GM23248 (cell line): ENCODE data around the gene MTHFD2L. TPM values are rescaled to one million over a fixed set of nuclear protein-coding genes. Genes with fewer than 3 reads are reported as not detected.
A peak's percentile ranks its signal among the peaks of the same experiment; 100 is the strongest.

ENCODE experiments used
- DNase-seq: peaks from one replicate; pipeline ENCODE4 v3.0.0-alpha.2; 2015
- H2AFZ ChIP-seq: fragments of 200-600 bp; sonication (generic); 2 replicates; pipeline ENCODE4 v1.6.1; 2016; ENCODE audit warnings: antibody characterized with exemption
- H3F3A ChIP-seq: fragments of 200-600 bp; sonication (generic); 2 replicates; pipeline ENCODE4 v1.6.1; 2016; ENCODE audit warnings: mild to moderate bottlenecking, antibody characterized with exemption, mixed run types; ENCODE audit not compliant: insufficient read depth
- H3K27ac ChIP-seq: fragments of 200-600 bp; sonication (generic); 2 replicates; pipeline ENCODE4 v1.5.1; 2016; ENCODE audit warnings: mild to moderate bottlenecking
- H3K27me3 ChIP-seq: fragments of 200-600 bp; sonication (generic); replicated peaks from 2 replicates; pipeline ENCODE4 v1.6.1; 2016; ENCODE audit warnings: mild to moderate bottlenecking; ENCODE audit not compliant: insufficient read depth
- H3K36me3 ChIP-seq: fragments of 200-600 bp; sonication (generic); 2 replicates; pipeline ENCODE4 v1.6.1; 2016; ENCODE audit warnings: low read depth, mild to moderate bottlenecking
- H3K4me1 ChIP-seq: fragments of 200-600 bp; sonication (generic); 2 replicates; pipeline ENCODE4 v1.6.1; 2016; ENCODE audit warnings: mild to moderate bottlenecking; ENCODE audit not compliant: insufficient read depth
- H3K4me2 ChIP-seq: fragments of 200-600 bp; sonication (generic); one replicate; pipeline ENCODE4 v1.6.1; 2016; ENCODE audit warnings: mild to moderate bottlenecking; ENCODE audit not compliant: unreplicated experiment
- H3K4me3 ChIP-seq: fragments of 200-600 bp; sonication (generic); 2 replicates; pipeline ENCODE4 v1.5.1; 2016; ENCODE audit warnings: mild to moderate bottlenecking
- H3K79me2 ChIP-seq: fragments of 200-600 bp; sonication (generic); 2 replicates; pipeline ENCODE4 v1.6.1; 2016; ENCODE audit warnings: mild to moderate bottlenecking; ENCODE audit not compliant: insufficient read depth
- H3K9ac ChIP-seq: fragments of 200-600 bp; sonication (generic); 2 replicates; pipeline ENCODE4 v1.6.1; 2016; ENCODE audit warnings: mild to moderate bottlenecking
- H3K9me2 ChIP-seq: fragments of 200-600 bp; sonication (generic); 2 replicates; pipeline ENCODE4 v1.6.1; 2016; ENCODE audit warnings: mixed run types, mild to moderate bottlenecking, moderate library complexity; ENCODE audit not compliant: insufficient read depth
- H3K9me3 ChIP-seq: fragments of 200-600 bp; sonication (generic); one replicate; pipeline ENCODE4 v1.6.1; 2017; ENCODE audit warnings: low read depth
- H4K20me1 ChIP-seq: fragments of 200-600 bp; sonication (generic); 2 replicates; pipeline ENCODE4 v1.6.0; 2016; ENCODE audit not compliant: insufficient read depth
- EZH2 ChIP-seq: fragments of 200-600 bp; sonication (generic); IDR thresholded peaks from 2 replicates; pipeline ENCODE4 v1.6.1; 2018; ENCODE audit warnings: antibody characterized with exemption, mild to moderate bottlenecking; ENCODE audit not compliant: insufficient read depth, poor library complexity, severe bottlenecking
- EZH2phosphoT487 ChIP-seq: fragments of 200-600 bp; sonication (generic); IDR thresholded peaks from 2 replicates; pipeline ENCODE4 v1.6.1; 2018; ENCODE audit warnings: antibody characterized with exemption, moderate library complexity, mild to moderate bottlenecking, low read depth; ENCODE audit not compliant: insufficient read depth
- WGBS, 2 experiments: methylation state at CpG; one replicate each; pipeline ENCODE4 v1.1.6; 2015 to 2017; ENCODE audit warnings: low lambda C conversion rate in 2 of 2, low coverage in 1 of 2; ENCODE audit errors: missing lambda C conversion rate in 2 of 2; 5-methylcytosine and 5-hydroxymethylcytosine counted together
- in situ Hi-C: fragments of 300-500 bp; cut with MboI; formaldehyde crosslinking; loops from 2 replicates; pipeline ENCODE4 v1.15.0; 2020
- polyA plus RNA-seq: library from polyadenylated mRNA; unstranded; fragments of >200 nt; fragmentation: Nextera tagmentation; extraction: Ambion mirVana; gene quantifications from 2 replicates; pipeline ENCODE4 v1.2.1, GENCODE V29; 2016
- total RNA-seq: library from RNA; depleted of rRNA; stranded (reverse); fragments of >200 nt; shearing (Covaris generic); gene quantifications from 2 replicates; pipeline ENCODE4 v1.2.3, GENCODE V29; 2014

MTHFD2L gene
- total and polyA plus RNA-seq, 2 experiments from 2014 or later, result 6.3 to 7.9 TPM

DNA sequence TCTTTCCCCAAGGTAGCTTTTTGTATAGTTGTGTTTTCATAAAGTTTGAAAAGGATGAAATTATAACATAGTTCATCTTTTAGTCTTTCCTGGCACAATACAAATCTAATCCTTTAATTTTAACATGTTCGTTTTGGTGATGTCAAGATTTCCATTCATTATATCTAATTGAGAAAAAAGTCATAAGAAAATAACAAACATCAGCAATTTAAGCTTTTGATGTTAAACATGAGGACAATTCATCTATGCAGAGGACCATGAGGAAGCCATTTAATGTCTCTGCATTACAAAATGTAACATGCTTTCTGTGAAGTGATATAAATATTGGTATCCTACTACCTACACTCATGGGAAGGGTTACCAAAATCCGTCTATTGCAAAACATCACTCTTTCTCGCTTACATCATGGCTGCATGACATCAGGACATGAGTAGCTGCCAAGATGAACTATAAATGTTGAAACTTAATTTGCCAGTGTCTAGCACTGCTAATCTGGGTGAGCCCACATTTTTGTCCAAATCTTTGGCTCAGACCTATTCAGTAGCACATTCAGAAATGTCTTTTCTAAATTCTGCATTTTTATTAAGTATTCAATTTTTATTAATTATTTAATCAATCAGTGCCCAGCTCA lies 159.8 kb downstream of the MTHFD2L start:
- Histone ChIP-seq H3K9ac (no peak overlapping the region), H3K27ac (no peak overlapping the region), H3K36me3 (no peaks in the 10 kb centered on the region), H3K9me3 (no peaks in the 10 kb centered on the region), H3K4me1 (0 out of 2 replicates have a peak, but pooled peaks cover 3% of the 10 kb centered on the region), H3K4me2 (no peak overlapping the region), H3F3A (no peaks in the 10 kb centered on the region), H3K4me3 (no peak overlapping the region), H4K20me1 (no peaks in the 10 kb centered on the region), H3K9me2 (no peaks in the 10 kb centered on the region), H3K27me3 (no peaks in the 10 kb centered on the region), H2AFZ (no peak overlapping the region), H3K79me2 (no peaks in the 10 kb centered on the region)
- TF ChIP-seq EZH2phosphoT487 (no peak), EZH2 (no peak)
- DNase-seq, result peak; percentile 57
- WGBS, 2 experiments, result 46 to 54% methylated on average over 3 of the region's 3 CpGs
- in situ Hi-C loops, result no loop called here

DNA sequence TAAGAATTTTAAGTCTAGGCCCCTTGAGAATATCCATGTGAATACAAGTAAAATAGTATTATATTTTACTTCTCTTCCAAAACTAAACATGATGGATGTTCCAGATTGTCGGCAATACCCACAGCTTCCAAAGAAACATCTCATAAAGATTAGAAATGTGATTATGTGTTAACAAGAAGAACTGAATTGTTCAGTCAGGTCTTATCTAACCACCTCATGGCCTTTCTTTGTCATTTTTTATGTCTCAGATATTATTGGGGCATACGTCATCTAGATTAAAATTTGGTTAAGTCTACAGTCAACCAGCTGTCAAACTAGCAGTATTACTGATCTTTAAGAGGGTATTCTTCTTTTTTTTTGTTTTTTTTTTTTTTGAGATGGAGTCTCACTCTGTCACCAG lies 160.4 kb downstream of the MTHFD2L start:
- Histone ChIP-seq H3K4me1 (0 out of 2 replicates have a peak, but pooled peaks cover 3% of the 10 kb centered on the region), H3F3A (no peaks in the 10 kb centered on the region), H2AFZ (no peak overlapping the region), H3K4me2 (no peak overlapping the region), H3K9ac (no peak overlapping the region), H3K9me3 (no peaks in the 10 kb centered on the region), H4K20me1 (no peaks in the 10 kb centered on the region), H3K27me3 (no peaks in the 10 kb centered on the region; the same call in 1 of the 2 replicates), H3K9me2 (no peaks in the 10 kb centered on the region), H3K27ac (no peak overlapping the region), H3K36me3 (no peaks in the 10 kb centered on the region), H3K79me2 (no peaks in the 10 kb centered on the region), H3K4me3 (no peak overlapping the region)
- 59 to 68% methylated on average over 2 of the region's 2 CpGs for WGBS, 2 experiments
- no peak for DNase-seq
- no peak for TF ChIP-seq EZH2phosphoT487
- in situ Hi-C loops, result no loop called here

DNA sequence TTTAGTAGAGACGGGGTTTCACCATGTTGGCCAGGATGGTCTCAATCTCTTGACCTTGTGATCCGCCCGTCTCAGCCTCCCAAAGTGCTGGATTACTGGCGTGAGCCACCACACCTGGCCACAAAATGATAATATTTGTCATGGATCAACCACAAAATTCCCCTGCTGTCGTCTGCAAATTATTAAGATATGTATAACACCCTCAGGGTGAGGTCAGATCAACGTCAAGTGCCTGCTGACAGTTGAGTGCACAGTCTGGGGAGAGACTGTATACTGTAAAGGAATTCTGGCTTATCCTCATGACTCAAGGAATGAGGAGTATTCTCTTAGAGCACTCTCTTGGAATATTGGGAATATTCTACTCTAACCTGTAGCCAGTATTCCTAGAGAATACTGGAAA lies 161.6 kb downstream of the MTHFD2L start:
- DNase-seq, result no peak
- 53 to 57% methylated on average over 6 of the region's 6 CpGs for WGBS, 2 experiments
- no peak overlapping the region for H3K4me3 ChIP-seq

GRCh38 chr4:74320559-74321118 lies 162.7 kb downstream of the MTHFD2L start:
- Histone ChIP-seq H3F3A (no peaks in the 10 kb centered on the region), H3K27me3 (no peaks in the 10 kb centered on the region; the same call in 1 of the 2 replicates), H3K9ac (no peak overlapping the region), H3K79me2 (no peaks in the 10 kb centered on the region), H3K4me3 (no peak overlapping the region), H3K27ac (no peak overlapping the region), H3K9me2 (no peaks in the 10 kb centered on the region), H3K9me3 (no peaks in the 10 kb centered on the region), H3K36me3 (no peaks in the 10 kb centered on the region), H2AFZ (peak overlapping the region; percentile 21), H3K4me1 (0 out of 2 replicates have a peak, but pooled peaks cover 3% of the 10 kb centered on the region), H4K20me1 (no peaks in the 10 kb centered on the region), H3K4me2 (peak overlapping the region; percentile 34)
- in situ Hi-C loops, result no loop called here
- 25 to 33% methylated on average over 4 of the region's 4 CpGs for WGBS, 2 experiments
- TF ChIP-seq EZH2phosphoT487 (no peak), EZH2 (no peak)
- DNase-seq, result peak; percentile 73

More for the DNA sequence above, 161.6 kb downstream of the MTHFD2L start:
- Histone ChIP-seq H3K27me3 (no peaks in the 10 kb centered on the region; the same call in 1 of the 2 replicates), H3K9me3 (no peaks in the 10 kb centered on the region), H3K9me2 (no peaks in the 10 kb centered on the region), H3K4me1 (0 out of 2 replicates have a peak, but pooled peaks cover 3% of the 10 kb centered on the region), H3K4me2 (no peak overlapping the region), H3F3A (no peaks in the 10 kb centered on the region), H3K79me2 (no peaks in the 10 kb centered on the region), H4K20me1 (no peaks in the 10 kb centered on the region), H3K36me3 (no peaks in the 10 kb centered on the region), H3K27ac (no peak overlapping the region), H2AFZ (no peak overlapping the region), H3K9ac (no peak overlapping the region)
- in situ Hi-C loops, result no loop called here
- TF ChIP-seq EZH2 (no peak), EZH2phosphoT487 (no peak)
